ENCODE measurements around the gene PRDM7.
"Not testable (repeated sequence)": the region's sequence is repeated elsewhere in the genome, so short reads cannot be mapped to it uniquely, and the experiment has no call there.

The PRDM7 gene

GRCh38 chr16:90072442-90073105, 4.6 kb downstream of the PRDM7 start:
- no peak for DNase-seq

GRCh38 chr16:90070440-90070839, 6.7 kb downstream of the PRDM7 start:
- no peak for DNase-seq

GRCh38 chr16:90061437-90061836, 15.7 kb downstream of the PRDM7 start:
- DNase-seq: no peak

GRCh38 chr16:90057738-90058173, 19.4 kb downstream of the PRDM7 start:
- DNase-seq: no peak

- DNase-seq: not testable (repeated sequence)
Measured at GRCh38 chr16:90056521-90056920, 20.6 kb downstream of the PRDM7 start.

- DNase-seq: no peak
Measured at GRCh38 chr16:90055371-90055770, 21.8 kb downstream of the PRDM7 start.

GRCh38 chr16:90054554-90054953, 22.6 kb downstream of the PRDM7 start:
- no peak for DNase-seq

- DNase-seq: no peak
Measured at GRCh38 chr16:90053902-90054500, 23.1 kb downstream of the PRDM7 start.

- DNase-seq: no peak
Measured at GRCh38 chr16:90050969-90051368, 26.2 kb downstream of the PRDM7 start.

GRCh38 chr16:90048737-90049330, 28.3 kb downstream of the PRDM7 start:
- no peak for DNase-seq

- DNase-seq: no peak
Measured at GRCh38 chr16:90048347-90048722, 28.8 kb downstream of the PRDM7 start.

- peak in 1 of 56 donors; percentile 45 for DNase-seq
Measured at GRCh38 chr16:90047714-90048346, 29.3 kb downstream of the PRDM7 start.

GRCh38 chr16:90046971-90047713, 30.0 kb downstream of the PRDM7 start:
- peak in 7 of 56 donors; percentile 16 to 47 (median 31) for DNase-seq

GRCh38 chr16:90046122-90046970, 30.8 kb downstream of the PRDM7 start:
- DNase-seq: no peak

GRCh38 chr16:90044111-90044551, 33.0 kb downstream of the PRDM7 start:
- DNase-seq: no peak

- no peak for DNase-seq
Measured at GRCh38 chr16:90043526-90043925, 33.6 kb downstream of the PRDM7 start.

- no peak for DNase-seq
Measured at GRCh38 chr16:90042946-90043514, 34.1 kb downstream of the PRDM7 start.

- DNase-seq: no peak
Measured at GRCh38 chr16:90041896-90042473, 35.1 kb downstream of the PRDM7 start.

GRCh38 chr16:90040152-90041023, 36.7 kb downstream of the PRDM7 start:
- DNase-seq: no peak

Measured in amygdala (tissue), 56 donors.